Uterus (tissue), 4 donors: Measurements from ENCODE around the gene FTSJ1. TPM values are rescaled to one million over a fixed set of nuclear protein-coding genes. Genes with fewer than 3 reads are reported as not detected.

ENCODE experiments used
- DNase-seq, 2 donors: peaks; one replicate each; pipeline ENCODE4 v3.0.0-alpha.2; 2019 to 2020
- H3K27ac ChIP-seq, 2 donors: fragments of 200-600 bp; sonication (generic); 1 replicate in 1 of 2; 2 replicates in 1 of 2; pipeline ENCODE4 v1.5.1; 2016 to 2018
- H3K27me3 ChIP-seq, 2 donors: fragments of 200-600 bp; sonication (generic); one replicate each; pipeline ENCODE4 v1.5.1; 2018 to 2019; ENCODE audit warnings: control low read depth in 1 of 2
- H3K36me3 ChIP-seq, 2 donors: fragments of 200-600 bp; sonication (generic); one replicate each; pipeline ENCODE4 v1.5.1; 2019; ENCODE audit warnings: control low read depth in 1 of 2
- H3K4me1 ChIP-seq, 2 donors: fragments of 200-600 bp; sonication (generic); one replicate each; pipeline ENCODE4 v1.5.1; 2018 to 2019; ENCODE audit warnings: control low read depth in 1 of 2
- H3K4me3 ChIP-seq, 2 donors: fragments of 200-600 bp; sonication (generic); 1 replicate in 1 of 2; 2 replicates in 1 of 2; pipeline ENCODE4 v1.5.1; 2018 to 2019; ENCODE audit warnings: mild to moderate bottlenecking in 1 of 2
- H3K9me3 ChIP-seq, 2 donors: fragments of 200-600 bp; sonication (generic); one replicate each; pipeline ENCODE4 v1.5.1; 2019; ENCODE audit warnings: control low read depth in 1 of 2
- POLR2A ChIP-seq, 2 donors: fragments of 450-650 bp; IDR thresholded peaks; one replicate each; pipeline ENCODE4 v1.6.1; 2016; ENCODE audit warnings: antibody characterized with exemption in 2 of 2, mild to moderate bottlenecking in 1 of 2, moderate library complexity in 1 of 2
- intact Hi-C: fragments of 100-400 bp; cut with DNase I; formaldehyde crosslinking; loops from one replicate; pipeline ENCODE4 v1.15.1; 2023; ENCODE audit warnings: low total_unique reads
- total RNA-seq, 4 donors: library from RNA; depleted of rRNA in 3 of 4; stranded (reverse); fragments of >200 nt in 3 of 4; gene quantifications; one replicate each; pipeline versions ENCODE4 v1.1.0 to v1.2.4, GENCODE V29; 2014 to 2023
- TF ChIP-seq, protein P1 (sequence below), 4 experiments: fragments of 200-600 bp in 2 of 4; fragments of 450-650 bp in 2 of 4; sonication (generic) in 2 of 4; IDR thresholded peaks; one replicate each; pipeline ENCODE4 v1.5.1; 2016 to 2019; ENCODE audit warnings: antibody characterized with exemption in 4 of 4, mild to moderate bottlenecking in 2 of 4, moderate library complexity in 1 of 4
- donor health status: DM: yes; HTN: yes; CAD: no.

The FTSJ1 gene
- total RNA-seq, 4 donors from 2014 or later: 7.4 to 74.7 (median 51.0) TPM

DNA sequence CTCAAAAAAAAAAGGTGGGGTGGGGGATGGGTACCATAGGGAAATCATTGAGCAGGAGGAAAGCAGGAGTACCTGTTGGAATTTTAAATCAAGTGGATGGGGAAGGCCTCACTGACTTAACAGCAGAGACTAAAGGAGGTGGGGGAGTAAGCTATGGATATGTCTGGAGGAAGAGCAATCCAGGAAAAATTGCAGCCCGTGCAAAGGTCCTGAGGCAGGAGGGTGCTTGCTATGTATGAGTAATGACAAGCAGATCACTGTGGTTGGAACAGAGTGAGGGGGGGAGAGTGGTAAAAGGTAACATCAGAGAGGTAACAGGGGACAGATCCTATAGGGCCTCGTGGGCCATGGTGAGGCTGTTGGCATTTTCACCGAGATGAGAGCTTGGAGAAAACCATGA lies 4.1 kb downstream of the FTSJ1 start:
- Histone ChIP-seq H3K27ac (no peak overlapping the region), H3K9me3 (no peaks in the 10 kb centered on the region), H3K4me1 (no peaks in the 10 kb centered on the region), H3K27me3 (no peaks in the 10 kb centered on the region), H3K36me3 (no peaks in the 10 kb centered on the region), H3K4me3 (no peak overlapping the region)
- DNase-seq: no peak
- TF ChIP-seq, protein P1, sequence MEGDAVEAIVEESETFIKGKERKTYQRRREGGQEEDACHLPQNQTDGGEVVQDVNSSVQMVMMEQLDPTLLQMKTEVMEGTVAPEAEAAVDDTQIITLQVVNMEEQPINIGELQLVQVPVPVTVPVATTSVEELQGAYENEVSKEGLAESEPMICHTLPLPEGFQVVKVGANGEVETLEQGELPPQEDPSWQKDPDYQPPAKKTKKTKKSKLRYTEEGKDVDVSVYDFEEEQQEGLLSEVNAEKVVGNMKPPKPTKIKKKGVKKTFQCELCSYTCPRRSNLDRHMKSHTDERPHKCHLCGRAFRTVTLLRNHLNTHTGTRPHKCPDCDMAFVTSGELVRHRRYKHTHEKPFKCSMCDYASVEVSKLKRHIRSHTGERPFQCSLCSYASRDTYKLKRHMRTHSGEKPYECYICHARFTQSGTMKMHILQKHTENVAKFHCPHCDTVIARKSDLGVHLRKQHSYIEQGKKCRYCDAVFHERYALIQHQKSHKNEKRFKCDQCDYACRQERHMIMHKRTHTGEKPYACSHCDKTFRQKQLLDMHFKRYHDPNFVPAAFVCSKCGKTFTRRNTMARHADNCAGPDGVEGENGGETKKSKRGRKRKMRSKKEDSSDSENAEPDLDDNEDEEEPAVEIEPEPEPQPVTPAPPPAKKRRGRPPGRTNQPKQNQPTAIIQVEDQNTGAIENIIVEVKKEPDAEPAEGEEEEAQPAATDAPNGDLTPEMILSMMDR (IDR thresholded peaks at IDR 0.05): no peak
- TF ChIP-seq POLR2A (IDR thresholded peaks at IDR 0.05): no peak
- intact Hi-C loops: no loop called here

DNA sequence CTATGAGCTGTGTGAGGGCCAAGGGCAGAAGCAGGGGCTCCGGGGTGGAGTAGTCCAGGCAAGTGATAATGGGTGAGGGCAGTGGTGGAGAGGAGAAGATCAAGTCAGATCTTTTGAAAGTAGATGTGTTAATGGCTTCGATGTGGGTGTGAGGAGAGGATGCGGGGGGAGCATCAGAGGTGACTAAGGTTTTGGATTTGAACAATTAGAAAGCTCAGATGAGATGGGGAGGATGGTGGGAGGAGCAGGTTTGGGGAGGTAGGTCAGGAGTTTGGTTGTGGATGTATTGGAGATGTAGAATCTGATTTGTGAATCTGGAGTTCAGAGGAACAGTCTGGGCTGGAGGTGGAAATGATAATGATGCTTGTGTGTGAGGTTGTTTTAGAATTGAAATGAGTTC lies 4.6 kb downstream of the FTSJ1 start:
- H3K27me3 ChIP-seq: no peaks in the 10 kb centered on the region
- intact Hi-C loops: no loop called here
- no peak for DNase-seq
- no peaks in the 10 kb centered on the region for H3K36me3 ChIP-seq
- no peaks in the 10 kb centered on the region for H3K9me3 ChIP-seq
- H3K4me1 ChIP-seq: no peaks in the 10 kb centered on the region
- no peak overlapping the region for H3K27ac ChIP-seq
- TF ChIP-seq, protein P1 (IDR thresholded peaks at IDR 0.05): no peak
- no peak for TF ChIP-seq POLR2A (IDR thresholded peaks at IDR 0.05)
- no peak overlapping the region for H3K4me3 ChIP-seq

DNA sequence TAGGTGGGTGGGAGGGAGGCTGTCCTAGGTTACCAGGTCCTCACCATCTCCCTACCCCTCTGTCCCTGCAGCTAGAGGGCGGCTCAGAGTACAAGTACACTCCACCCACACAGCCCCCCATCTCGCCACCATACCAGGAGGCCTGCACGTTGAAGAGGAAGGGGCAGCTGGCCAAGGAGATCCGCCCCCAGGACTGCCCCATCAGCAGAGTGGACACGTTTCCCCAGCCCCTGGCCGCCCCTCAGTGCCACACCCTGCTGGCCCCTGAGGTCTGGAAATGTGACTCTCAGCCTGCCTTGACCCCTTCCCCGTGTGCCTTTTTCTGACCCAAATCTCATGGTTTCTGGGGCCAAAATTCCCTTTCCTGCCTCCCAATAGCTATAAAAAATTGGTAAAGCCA lies 6.5 kb downstream of the FTSJ1 start:
- Histone ChIP-seq H3K4me3 (no peak overlapping the region), H3K27me3 (no peaks in the 10 kb centered on the region), H3K9me3 (no peaks in the 10 kb centered on the region), H3K4me1 (no peaks in the 10 kb centered on the region), H3K36me3 (no peaks in the 10 kb centered on the region), H3K27ac (no peak overlapping the region)
- intact Hi-C loops: no loop called here
- DNase-seq: no peak
- TF ChIP-seq, protein P1 (IDR thresholded peaks at IDR 0.05): no peak
- TF ChIP-seq POLR2A (IDR thresholded peaks at IDR 0.05): no peak

DNA sequence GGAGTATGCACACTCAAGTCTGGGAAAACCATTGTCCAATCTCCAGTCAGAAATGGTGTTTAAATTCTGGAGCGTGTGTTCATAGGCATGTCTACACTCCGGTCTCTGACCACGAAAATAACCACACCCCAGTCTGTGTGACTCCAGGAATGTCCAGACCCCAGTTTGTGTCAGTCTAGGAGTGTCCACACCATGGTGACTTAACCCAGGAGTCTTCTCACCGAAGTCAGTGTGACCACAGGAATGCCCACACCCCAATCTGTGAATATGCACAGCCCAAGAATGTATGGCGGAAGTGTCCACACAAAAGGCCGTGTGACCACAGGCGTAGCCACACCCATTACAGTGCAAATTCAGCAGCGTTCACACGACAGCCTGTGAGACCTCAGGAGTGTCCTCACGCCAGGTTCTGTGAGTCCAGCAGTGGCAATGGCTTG lies 11.4 kb downstream of the FTSJ1 start:
- Histone ChIP-seq H3K27me3 (no peaks in the 10 kb centered on the region), H3K4me3 (no peak overlapping the region), H3K9me3 (no peaks in the 10 kb centered on the region), H3K36me3 (no peaks in the 10 kb centered on the region), H3K27ac (no peak overlapping the region), H3K4me1 (no peaks in the 10 kb centered on the region)
- TF ChIP-seq, protein P1 (IDR thresholded peaks at IDR 0.05): no peak
- TF ChIP-seq POLR2A (IDR thresholded peaks at IDR 0.05): no peak
- no peak for DNase-seq
- intact Hi-C loops: no loop called here

DNA sequence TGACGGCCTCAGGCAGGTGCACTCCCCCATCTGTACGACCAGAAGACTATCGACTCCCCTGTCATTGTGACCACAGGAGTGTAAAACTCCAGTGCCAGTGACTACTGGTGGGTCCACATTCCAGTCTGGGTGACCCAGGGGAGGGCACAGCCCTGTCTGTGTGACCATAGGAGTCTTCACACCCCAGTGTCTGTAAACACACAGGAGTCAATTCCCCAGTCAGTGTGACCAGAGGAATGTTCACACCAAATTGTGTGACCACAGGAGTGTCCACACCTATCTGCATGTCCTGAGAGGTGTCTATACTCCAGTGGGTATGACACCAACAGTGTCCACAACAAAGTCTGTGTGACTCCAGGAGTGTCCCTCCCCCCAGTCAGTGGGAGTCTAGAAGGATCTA lies 12.0 kb downstream of the FTSJ1 start:
- Histone ChIP-seq H3K27me3 (no peaks in the 10 kb centered on the region), H3K36me3 (no peaks in the 10 kb centered on the region), H3K27ac (no peak overlapping the region), H3K9me3 (no peaks in the 10 kb centered on the region), H3K4me3 (no peak overlapping the region), H3K4me1 (no peaks in the 10 kb centered on the region)
- no peak for DNase-seq
- intact Hi-C loops: no loop called here
- TF ChIP-seq, protein P1 (IDR thresholded peaks at IDR 0.05): no peak
